HepG2 (cell line): Measurements from ENCODE around the gene NSMF. TPM values are rescaled to one million over a fixed set of nuclear protein-coding genes. Genes with fewer than 3 reads are reported as not detected.

Experiments used
- ATAC-seq: fragments of 200-7000 bp; cut with Tn5 transposase; 3 replicates; pipeline ENCODE4 v1.9.1; 2020; ENCODE audit warnings: mild to moderate bottlenecking, moderate library complexity
- BruUV-seq: library from RNA; stranded (reverse); fragments of 400-500 nt; replicated peaks from 2 replicates; lab custom pipeline; 2021; lab: Mats Ljungman, UMichigan
- CTCF ChIA-PET: fragments of 300-600 bp; formaldehyde crosslinking; extraction: SDS; loops from one replicate; lab custom pipeline; 2021; ENCODE audit warnings: low total read pairs, inconsistent platforms, low intra/inter-chr PET ratio; lab: Yijun Ruan, JAX
- POLR2A ChIA-PET: fragments of 350-600 bp; sonication (Branson Sonifier 250); formaldehyde crosslinking; loops from one replicate; lab custom pipeline; 2020; ENCODE audit warnings: antibody characterized with exemption, inconsistent platforms; lab: Yijun Ruan, JAX
- DNase-seq: peaks from one replicate; pipeline ENCODE4 v3.0.0-alpha.2; 2015; ENCODE audit warnings: low spot score
- FAIRE-seq: peaks from 3 replicates; lab custom pipeline; 2011; peaks lifted over from hg19 to GRCh38; lab: Jason Lieb, UNC
- H2AFZ ChIP-seq: one replicate; pipeline ENCODE4 v1.6.1; 2011; ENCODE audit warnings: low read length, inconsistent platforms
- H3K27ac ChIP-seq: fragments of 300-600 bp; 3 replicates; pipeline ENCODE4 v1.8.0; 2011; ENCODE audit warnings: mixed run types, mild to moderate bottlenecking, mixed read lengths, low read length, inconsistent platforms; ENCODE audit not compliant: insufficient read depth; ENCODE audit errors: extremely low read length
- H3K27me3 ChIP-seq, 2 experiments: fragments of 200-600 bp in 1 of 2; 2 replicates in 1 of 2; 3 replicates in 1 of 2; pipeline versions ENCODE4 v1.6.0 to v1.8.0; 2011; ENCODE audit warnings: low read length in 2 of 2, mild to moderate bottlenecking in 2 of 2, moderate library complexity in 2 of 2, inconsistent platforms in 1 of 2; ENCODE audit not compliant: insufficient read depth in 2 of 2, control insufficient read depth in 1 of 2
- H3K36me3 ChIP-seq, 2 experiments: fragments of 200-600 bp in 1 of 2; replicated peaks in 1 of 2; 2 replicates in 1 of 2; 3 replicates in 1 of 2; pipeline versions ENCODE4 v1.5.1 to v1.8.0; 2011; ENCODE audit warnings: low read length in 2 of 2, inconsistent platforms in 1 of 2; ENCODE audit not compliant: insufficient read depth in 2 of 2, control insufficient read depth in 1 of 2
- H3K4me1 ChIP-seq: 2 replicates; pipeline ENCODE4 v1.5.1; 2012; ENCODE audit warnings: low read length, inconsistent platforms; ENCODE audit not compliant: insufficient read depth
- H3K4me2 ChIP-seq: 2 replicates; pipeline ENCODE4 v1.6.0; 2011; ENCODE audit warnings: low read depth, low read length, inconsistent platforms
- H3K4me3 ChIP-seq, 3 experiments: fragments of 200-600 bp in 1 of 3; sonication (generic), shearing (Covaris generic) in 1 of 3; replicated peaks in 1 of 3; 2 replicates each; pipeline ENCODE4 v1.5.1; 2011 to 2016; ENCODE audit warnings: low read length in 3 of 3, inconsistent platforms in 2 of 3, low read depth in 2 of 3, mild to moderate bottlenecking in 2 of 3, control low read depth in 1 of 3, mixed read lengths in 1 of 3; ENCODE audit not compliant: insufficient read depth in 1 of 3
- H3K79me2 ChIP-seq: one replicate; pipeline ENCODE4 v1.6.1; 2011; ENCODE audit warnings: low read length, inconsistent platforms; ENCODE audit not compliant: insufficient read depth
- H3K9ac ChIP-seq: 2 replicates; pipeline ENCODE4 v1.6.0; 2011; ENCODE audit warnings: mild to moderate bottlenecking, low read depth, low read length, inconsistent platforms; ENCODE audit not compliant: insufficient read depth
- H3K9me3 ChIP-seq: 2 replicates; pipeline ENCODE4 v1.5.1; 2012; ENCODE audit warnings: mild to moderate bottlenecking, low read length
- H4K20me1 ChIP-seq: 2 replicates; pipeline ENCODE4 v1.6.0; 2011; ENCODE audit warnings: inconsistent platforms, mild to moderate bottlenecking, low read length, moderate library complexity; ENCODE audit not compliant: insufficient read depth
- ARNT2 ChIP-seq: sonication (generic); formaldehyde crosslinking; IDR thresholded peaks from 2 replicates; pipeline ENCODE4 v1.8.0; 2022; ENCODE audit warnings: mild to moderate bottlenecking, low read depth, missing genetic modification reagents, moderate library complexity
- ERF ChIP-seq: IDR thresholded peaks from 2 replicates; pipeline ENCODE4 v1.6.1; 2018; ENCODE audit warnings: missing biosample characterization, missing genetic modification reagents
- SCMH1 ChIP-seq: sonication (generic); formaldehyde crosslinking; IDR thresholded peaks from 2 replicates; pipeline ENCODE4 v1.9.0; 2021; ENCODE audit warnings: missing genetic modification reagents, mild to moderate bottlenecking, borderline replicate concordance
- SNRNP70 ChIP-seq: fragments of 200-400 bp; formaldehyde crosslinking; IDR thresholded peaks from 2 replicates; pipeline ENCODE4 v1.6.1; 2017; ENCODE audit warnings: mild to moderate bottlenecking, low read depth, low read length, moderate library complexity
- TEAD2 ChIP-seq: sonication (generic); formaldehyde crosslinking; IDR thresholded peaks from 2 replicates; pipeline ENCODE4 v1.9.0; 2021; ENCODE audit warnings: missing genetic modification reagents
- THAP8 ChIP-seq: sonication (generic); formaldehyde crosslinking; IDR thresholded peaks from 2 replicates; pipeline ENCODE4 v1.5.1; 2020; ENCODE audit warnings: missing genetic modification reagents, mild to moderate bottlenecking, borderline replicate concordance
- ZBTB38 ChIP-seq: sonication (generic); formaldehyde crosslinking; IDR thresholded peaks from 2 replicates; pipeline ENCODE4 v1.5.1; 2020; ENCODE audit warnings: mild to moderate bottlenecking, missing genetic modification reagents
- ZNF576 ChIP-seq: sonication (generic); formaldehyde crosslinking; IDR thresholded peaks from 2 replicates; pipeline ENCODE4 v1.4.0; 2020; ENCODE audit warnings: mild to moderate bottlenecking, missing genetic modification reagents
- ZNF615 ChIP-seq: sonication (generic); formaldehyde crosslinking; IDR thresholded peaks from 2 replicates; pipeline ENCODE4 v1.5.0; 2020; ENCODE audit warnings: mild to moderate bottlenecking, missing genetic modification reagents, borderline replicate concordance
- ZNF674 ChIP-seq: sonication (generic); formaldehyde crosslinking; IDR thresholded peaks from 2 replicates; pipeline ENCODE4 v1.5.0; 2020; ENCODE audit warnings: low read depth, mild to moderate bottlenecking, missing genetic modification reagents
- WGBS: methylation state at CpG from one replicate; pipeline ENCODE4 v1.1.6; 2017; ENCODE audit warnings: low lambda C conversion rate; 5-methylcytosine and 5-hydroxymethylcytosine counted together
- in situ Hi-C: cut with HindIII; loops from 2 replicates; pipeline ENCODE4 v1.10.0; 2017; ENCODE audit warnings: low pct_unique_long_range_greater_than_20kb; ENCODE audit not compliant: extremely low pct_ligation_motif_present
- intact Hi-C: fragments of 100-400 bp; cut with micrococcal nuclease; formaldehyde crosslinking; loops from one replicate; pipeline ENCODE4 v1.10.0; 2022; ENCODE audit not compliant: unreplicated experiment
- polyA plus RNA-seq, 8 experiments: library from polyadenylated mRNA; depleted of rRNA in 3 of 8; stranded (reverse) in 7 of 8; unstranded in 1 of 8; fragments of >200 nt; fragmentation: Illumina TruSeq in 4 of 8; extraction: Trizol in 4 of 8; gene quantifications; 2 replicates each; pipeline versions ENCODE4 v1.2.1 to v1.2.3, GENCODE V29; 2011 to 2016; ENCODE audit warnings: low read depth in 4 of 8, missing spikeins in 1 of 8, mixed read lengths in 1 of 8; ENCODE audit not compliant: insufficient read depth in 1 of 8
- total RNA-seq, 5 experiments: library from RNA; depleted of rRNA; stranded (reverse); fragments of >200 nt; fragmentation: Illumina TruSeq; extraction: Trizol; gene quantifications; 2 replicates each; pipeline ENCODE4 v1.2.3, GENCODE V29; 2016; ENCODE audit warnings: low read depth in 1 of 5
- TF ChIP-seq, protein P1 (sequence below): sonication (generic); formaldehyde crosslinking; IDR thresholded peaks from 2 replicates; pipeline ENCODE4 v1.8.0; 2022; ENCODE audit warnings: missing genetic modification reagents, low read depth, mild to moderate bottlenecking, borderline replicate concordance

The NSMF gene
- total and polyA plus RNA-seq, 2 of the 13 experiments (the other 11 are each of a cell fraction or from before 2014, with no cell fraction given) = 44.3 to 183 TPM

- Histone ChIP-seq H3K36me3 (no peaks in the 10 kb centered on the region), H3K4me3 (no peak overlapping the region), H3K27ac (no peak overlapping the region), H3K4me1 (peaks cover 19% of the 10 kb centered on the region), H3K9ac (no peak overlapping the region)
- 51% methylated on average over 13 of the region's 13 CpGs for WGBS
- intact Hi-C loops = no loop called here
- FAIRE-seq (no peak), DNase-seq (no peak)
- POLR2A ChIA-PET = interaction anchor here (0.7 kb wide), 1 partner anchor 43 kb away, joined by 3 read pairs; no protein-coding TSS in a partner anchor
- TF ChIP-seq ZNF615 (CRISPR knock-in tag) (no peak), TEAD2 (CRISPR knock-in tag) (no peak), ZBTB38 (CRISPR knock-in tag) (no peak), ARNT2 (no peak), SCMH1 (CRISPR knock-in tag) (no peak), ERF (no peak), THAP8 (CRISPR knock-in tag) (no peak), SNRNP70 (no peak), ZNF674 (no peak), ZNF576 (no peak)
- TF ChIP-seq, protein P1, sequence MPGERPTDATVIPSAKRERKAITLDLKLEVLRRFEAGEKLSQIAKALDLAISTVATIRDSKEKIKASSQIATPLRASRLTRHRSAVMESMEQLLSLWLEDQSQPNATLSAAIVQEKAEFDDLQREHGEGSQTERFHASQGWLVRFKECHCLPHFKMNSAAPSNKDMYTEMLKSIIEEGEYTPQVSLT (CRISPR knock-in tag) = no peak
- TF ChIP-seq, all 625 proteins: peak for 0
- H3K4me2 ChIP-seq = no peak overlapping the region
- peaks cover 9 to 33% of the 10 kb centered on the region in 2 experiments for H3K27me3 ChIP-seq
- no peak overlapping the region for H2AFZ ChIP-seq
- ATAC-seq = no peak
- BruUV-seq = no TSS peak
- in situ Hi-C loops = no loop called here
- CTCF ChIA-PET = no interaction called here
- no peaks in the 10 kb centered on the region for H4K20me1 ChIP-seq
- H3K79me2 ChIP-seq = no peaks in the 10 kb centered on the region
- no peaks in the 10 kb centered on the region for H3K9me3 ChIP-seq
These were observed 32.8 kb upstream of the NSMF start for GRCh38 chr9:137491735-137492432.
